Loucy (cell line): ENCODE data around the gene SLC17A6.

Experiments used
- H2AFZ ChIP-seq: fragments of 200-600 bp; sonication (generic); 2 replicates; pipeline ENCODE4 v1.6.0; 2016; ENCODE audit warnings: antibody characterized with exemption, mild to moderate bottlenecking, low read length, moderate library complexity
- H3F3A ChIP-seq: fragments of 200-600 bp; 2 replicates; pipeline ENCODE4 v1.6.0; 2016; ENCODE audit warnings: antibody characterized with exemption, low read depth, mild to moderate bottlenecking
- H3K27me3 ChIP-seq: fragments of 200-600 bp; sonication (generic); 2 replicates; pipeline ENCODE4 v1.6.1; 2014; ENCODE audit warnings: low read length, mild to moderate bottlenecking; ENCODE audit not compliant: insufficient read depth, poor library complexity, severe bottlenecking
- H3K36me3 ChIP-seq: fragments of 200-600 bp; sonication (generic); 2 replicates; pipeline ENCODE4 v1.6.1; 2016; ENCODE audit warnings: low read length; ENCODE audit not compliant: insufficient read depth
- H3K4me1 ChIP-seq: fragments of 200-600 bp; sonication (generic); 2 replicates; pipeline ENCODE4 v1.5.1; 2014; ENCODE audit warnings: low read length, mild to moderate bottlenecking; ENCODE audit not compliant: insufficient read depth, poor library complexity, severe bottlenecking
- H3K4me2 ChIP-seq: fragments of 200-600 bp; sonication (generic); 2 replicates; pipeline ENCODE4 v1.6.0; 2014; ENCODE audit warnings: antibody characterized with exemption, low read length, low read depth, mild to moderate bottlenecking; ENCODE audit not compliant: poor library complexity, severe bottlenecking
- H3K4me3 ChIP-seq: fragments of 200-600 bp; sonication (generic); 2 replicates; pipeline ENCODE4 v1.5.1; 2014; ENCODE audit warnings: low read length, mild to moderate bottlenecking, mixed read lengths; ENCODE audit not compliant: poor library complexity, severe bottlenecking
- H3K79me2 ChIP-seq: fragments of 200-600 bp; sonication (generic); 2 replicates; pipeline ENCODE4 v1.6.1; 2014; ENCODE audit warnings: low read length; ENCODE audit not compliant: insufficient read depth
- H3K9ac ChIP-seq: fragments of 200-600 bp; sonication (generic); 2 replicates; pipeline ENCODE4 v1.6.0; 2014; ENCODE audit warnings: mild to moderate bottlenecking, low read depth, low read length, moderate library complexity; ENCODE audit not compliant: poor library complexity, severe bottlenecking
- H3K9me2 ChIP-seq: fragments of 200-600 bp; sonication (generic); replicated peaks from 2 replicates; pipeline ENCODE4 v1.6.1; 2016; ENCODE audit warnings: low read depth, low read length, mixed read lengths
- H3K9me3 ChIP-seq: fragments of 200-600 bp; sonication (generic); 2 replicates; pipeline ENCODE4 v1.6.1; 2014; ENCODE audit warnings: mild to moderate bottlenecking, antibody characterized with exemption, low read length, low read depth; ENCODE audit not compliant: insufficient read depth
- H4K20me1 ChIP-seq: fragments of 200-600 bp; sonication (generic); 2 replicates; pipeline ENCODE4 v1.6.0; 2014; ENCODE audit warnings: antibody characterized with exemption, low read length, mild to moderate bottlenecking; ENCODE audit not compliant: insufficient read depth, poor library complexity, severe bottlenecking
- CTCF ChIP-seq: fragments of 200-600 bp; sonication (generic); conservative IDR thresholded peaks from 2 replicates; pipeline ENCODE4 v1.5.1; 2014; ENCODE audit warnings: mild to moderate bottlenecking, antibody characterized with exemption, low read length
- EZH2phosphoT487 ChIP-seq: fragments of 200-600 bp; IDR thresholded peaks from 2 replicates; pipeline ENCODE4 v1.6.1; 2018; ENCODE audit warnings: antibody characterized with exemption, mild to moderate bottlenecking, moderate library complexity, borderline replicate concordance

Gene SLC17A6

GRCh38 chr11:22317656-22318055, 20.5 kb upstream of the SLC17A6 start:
- H3K79me2 ChIP-seq = no peaks in the 10 kb centered on the region
- H3K27me3 ChIP-seq = no peaks in the 10 kb centered on the region
- H3K4me3 ChIP-seq = no peak overlapping the region
- no peak overlapping the region for H2AFZ ChIP-seq
- H3K9me3 ChIP-seq = no peaks in the 10 kb centered on the region
- no peak overlapping the region for H3K9ac ChIP-seq
- no peak overlapping the region for H3K4me2 ChIP-seq
- no peaks in the 10 kb centered on the region for H4K20me1 ChIP-seq
- no peaks in the 10 kb centered on the region for H3K36me3 ChIP-seq
- H3K9me2 ChIP-seq = no peaks in the 10 kb centered on the region
- no peaks in the 10 kb centered on the region for H3F3A ChIP-seq
- TF ChIP-seq CTCF (no peak), EZH2phosphoT487 (no peak)
- H3K4me1 ChIP-seq = no peaks in the 10 kb centered on the region

GRCh38 chr11:22331771-22332170, 6.4 kb upstream of the SLC17A6 start:
- Histone ChIP-seq H3K4me2 (no peak overlapping the region), H3K4me1 (no peaks in the 10 kb centered on the region), H3K27me3 (no peaks in the 10 kb centered on the region), H3K79me2 (no peaks in the 10 kb centered on the region), H3K36me3 (no peaks in the 10 kb centered on the region), H3K9me2 (no peaks in the 10 kb centered on the region), H3K9me3 (no peaks in the 10 kb centered on the region), H3K4me3 (no peak overlapping the region), H3F3A (no peaks in the 10 kb centered on the region), H3K9ac (no peak overlapping the region), H2AFZ (no peak overlapping the region), H4K20me1 (no peaks in the 10 kb centered on the region)
- no peak for TF ChIP-seq EZH2phosphoT487
- peak; percentile 44 for TF ChIP-seq CTCF

GRCh38 chr11:22336587-22336986, 1.6 kb upstream of the SLC17A6 start:
- Histone ChIP-seq H3K27me3 (no peaks in the 10 kb centered on the region), H3K9me3 (no peaks in the 10 kb centered on the region), H3F3A (no peaks in the 10 kb centered on the region), H3K9me2 (no peaks in the 10 kb centered on the region), H3K9ac (no peak overlapping the region), H3K4me2 (no peak overlapping the region), H3K79me2 (no peaks in the 10 kb centered on the region), H3K36me3 (no peaks in the 10 kb centered on the region), H4K20me1 (no peaks in the 10 kb centered on the region), H2AFZ (no peak overlapping the region), H3K4me1 (no peaks in the 10 kb centered on the region), H3K4me3 (no peak overlapping the region)
- TF ChIP-seq EZH2phosphoT487 = no peak
- no peak for TF ChIP-seq CTCF
